HEK293 (cell line): ENCODE data around the gene IGIP.

Experiments
- AEBP2 ChIP-seq: fragments of 450-650 bp; formaldehyde crosslinking; IDR thresholded peaks from 2 replicates; pipeline ENCODE4 v1.5.1; 2016; ENCODE audit warnings: missing biosample characterization, missing genetic modification characterization, borderline replicate concordance
- BCL11B ChIP-seq: fragments of 450-650 bp; formaldehyde crosslinking; IDR thresholded peaks from 2 replicates; pipeline ENCODE4 v1.5.1; 2016; ENCODE audit warnings: low read depth, missing biosample characterization, missing genetic modification characterization
- CTCF ChIP-seq: fragments of 450-650 bp; formaldehyde crosslinking; IDR thresholded peaks from 2 replicates; pipeline ENCODE4 v1.5.1; 2016; ENCODE audit warnings: missing biosample characterization, missing genetic modification characterization
- GFI1B ChIP-seq: fragments of 450-650 bp; formaldehyde crosslinking; IDR thresholded peaks from 2 replicates; pipeline ENCODE4 v1.5.1; 2016; ENCODE audit warnings: missing biosample characterization, missing genetic modification characterization
- GLI4 ChIP-seq: fragments of 450-650 bp; formaldehyde crosslinking; IDR thresholded peaks from 2 replicates; pipeline ENCODE4 v1.5.1; 2016; ENCODE audit warnings: missing biosample characterization, missing genetic modification characterization
- GLIS1 ChIP-seq: fragments of 450-650 bp; formaldehyde crosslinking; IDR thresholded peaks from 2 replicates; pipeline ENCODE4 v1.5.1; 2016; ENCODE audit warnings: missing biosample characterization, missing genetic modification characterization
- KLF1 ChIP-seq: fragments of 450-650 bp; formaldehyde crosslinking; IDR thresholded peaks from 2 replicates; pipeline ENCODE4 v1.5.1; 2016; ENCODE audit warnings: missing biosample characterization, missing genetic modification characterization
- MZF1 ChIP-seq: fragments of 450-650 bp; formaldehyde crosslinking; IDR thresholded peaks from 2 replicates; pipeline ENCODE4 v1.5.1; 2017; ENCODE audit warnings: missing biosample characterization, missing genetic modification characterization, borderline replicate concordance
- PATZ1 ChIP-seq: fragments of 450-650 bp; formaldehyde crosslinking; IDR thresholded peaks from 2 replicates; pipeline ENCODE4 v1.5.1; 2016; ENCODE audit warnings: missing biosample characterization, missing genetic modification characterization
- REPIN1 ChIP-seq: fragments of 450-650 bp; formaldehyde crosslinking; IDR thresholded peaks from 2 replicates; pipeline ENCODE4 v1.5.1; 2017; ENCODE audit warnings: missing biosample characterization, missing genetic modification characterization, low read depth
- SETDB1 ChIP-seq: IDR thresholded peaks from one replicate; pipeline ENCODE4 v1.6.1; 2017; ENCODE audit warnings: mild to moderate bottlenecking, low read length, moderate library complexity, mixed read lengths; ENCODE audit not compliant: insufficient read length
- ZNF114 ChIP-seq: fragments of 450-650 bp; formaldehyde crosslinking; IDR thresholded peaks from 2 replicates; pipeline ENCODE4 v1.5.0; 2017; ENCODE audit warnings: missing biosample characterization, missing genetic modification characterization
- ZNF138 ChIP-seq: fragments of 450-650 bp; formaldehyde crosslinking; IDR thresholded peaks from 2 replicates; pipeline ENCODE4 v1.5.1; 2016; ENCODE audit warnings: missing biosample characterization, missing genetic modification characterization, borderline replicate concordance
- ZNF274 ChIP-seq, 2 experiments: fragments of 200-500 bp in 1 of 2; fragments of 450-650 bp in 1 of 2; sonication (Bioruptor generic) in 1 of 2; formaldehyde crosslinking in 1 of 2; IDR thresholded peaks; 2 replicates each; pipeline versions ENCODE4 v1.5.1 to v1.6.1; 2014 to 2016; ENCODE audit warnings: borderline replicate concordance in 1 of 2, inconsistent platforms in 1 of 2, low read length in 1 of 2, missing biosample characterization in 1 of 2, missing genetic modification characterization in 1 of 2
- ZNF335 ChIP-seq: fragments of 450-650 bp; formaldehyde crosslinking; conservative IDR thresholded peaks from 2 replicates; pipeline ENCODE4 v1.5.1; 2016; ENCODE audit warnings: missing biosample characterization, missing genetic modification characterization
- ZNF391 ChIP-seq: fragments of 450-650 bp; formaldehyde crosslinking; IDR thresholded peaks from 2 replicates; pipeline ENCODE4 v1.5.1; 2016; ENCODE audit warnings: low read depth, missing biosample characterization, missing genetic modification characterization, borderline replicate concordance
- ZNF449 ChIP-seq: fragments of 450-650 bp; formaldehyde crosslinking; IDR thresholded peaks from 2 replicates; pipeline ENCODE4 v1.5.1; 2017; ENCODE audit warnings: missing biosample characterization, mild to moderate bottlenecking, missing genetic modification characterization, moderate library complexity
- ZNF518A ChIP-seq: fragments of 450-650 bp; formaldehyde crosslinking; conservative IDR thresholded peaks from 2 replicates; pipeline ENCODE4 v1.5.1; 2016; ENCODE audit warnings: low read depth, missing biosample characterization, missing genetic modification characterization
- ZNF76 ChIP-seq: fragments of 450-650 bp; formaldehyde crosslinking; IDR thresholded peaks from 2 replicates; pipeline ENCODE4; 2016; ENCODE audit warnings: low read depth, missing biosample characterization, missing genetic modification characterization, borderline replicate concordance
- ZNF843 ChIP-seq: fragments of 450-650 bp; formaldehyde crosslinking; IDR thresholded peaks from 2 replicates; pipeline ENCODE4 v1.5.1; 2016; ENCODE audit warnings: missing biosample characterization, missing genetic modification characterization

The IGIP gene

GRCh38 chr5:140109018-140109758 lies 16.5 kb upstream of the IGIP start (continued):
- no peak for TF ChIP-seq ZNF391 (tag by site-specific recombination)
- no peak for TF ChIP-seq REPIN1
- 0 out of 2 replicates have a peak, but pooled peaks have one; percentile 40 for TF ChIP-seq GFI1B (tag by site-specific recombination)
- peak; percentile 88 for TF ChIP-seq PATZ1
- TF ChIP-seq KLF1: peak; percentile 29; the same call in 1 of the 2 replicates
- no peak for TF ChIP-seq GLIS1 (tag by site-specific recombination)
- TF ChIP-seq SETDB1: no peak
- TF ChIP-seq BCL11B: no peak
- peak; percentile 41; the same call in 1 of the 2 replicates for TF ChIP-seq MZF1 (tag by site-specific recombination)
- no peak for TF ChIP-seq AEBP2 (tag by site-specific recombination)
- no peak for TF ChIP-seq ZNF76
- no peak for TF ChIP-seq GLI4 (tag by site-specific recombination)
- TF ChIP-seq ZNF274 (IDR thresholded peaks at IDR 0.05; ENCODE audit: low read length): no peak
- no peak for TF ChIP-seq ZNF274 (tag by site-specific recombination; IDR thresholded peaks at IDR 0.05; ENCODE audit: borderline replicate concordance)
- no peak for TF ChIP-seq ZNF138 (tag by site-specific recombination)
- no peak for TF ChIP-seq ZNF518A (tag by site-specific recombination)
- no peak for TF ChIP-seq ZNF449
- TF ChIP-seq ZNF843 (tag by site-specific recombination): no peak
- no peak for TF ChIP-seq CTCF (tag by site-specific recombination)
- TF ChIP-seq ZNF335: peak; percentile 97
- no peak for TF ChIP-seq ZNF114 (tag by site-specific recombination)
